ENCODE results near the gene RHEBL1. TPM values are rescaled to one million over a fixed set of nuclear protein-coding genes. Genes with fewer than 3 reads are reported as not detected.

RHEBL1 gene
- total and polyA plus RNA-seq, 2 experiments from 2014 or later = 0.65 to 0.86 TPM

DNA sequence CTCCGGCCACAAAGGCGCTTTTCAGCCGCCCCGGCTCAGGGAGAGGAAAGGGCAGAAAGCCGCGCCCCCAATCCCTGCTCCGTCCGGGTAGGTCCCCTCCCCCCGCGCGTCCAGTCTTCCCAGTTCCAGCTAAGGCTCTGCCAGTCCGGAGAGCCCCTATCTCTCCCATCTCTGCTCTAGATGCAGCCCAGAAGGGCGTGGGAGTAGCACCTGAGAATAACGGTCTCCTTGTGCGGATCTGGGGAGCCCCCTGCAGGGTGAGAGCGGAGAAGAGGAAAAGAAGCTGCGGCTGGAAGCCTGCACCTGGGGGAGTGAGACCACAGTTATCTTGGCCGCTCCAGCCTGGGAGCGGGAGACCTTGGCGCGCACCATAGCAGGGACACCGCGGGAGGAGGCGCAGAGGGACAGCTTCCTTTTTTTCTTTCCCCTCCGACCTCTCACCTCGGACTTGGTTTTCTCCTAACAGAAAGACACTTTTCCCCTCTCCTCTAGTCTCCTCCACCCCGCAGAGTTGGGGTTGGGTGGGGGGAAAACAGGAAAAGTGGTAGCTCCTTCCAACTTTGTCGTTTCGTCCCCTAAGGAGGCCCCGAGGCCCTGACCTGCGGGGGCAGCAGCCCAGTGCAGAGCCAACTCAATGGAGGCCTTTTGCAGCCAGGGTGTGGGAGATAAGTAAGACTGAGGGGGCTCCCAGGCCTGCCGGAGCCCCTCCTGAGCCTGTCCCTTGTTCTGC is 22.5 kb upstream of the RHEBL1 start:
- no peak overlapping the region for H3K9ac ChIP-seq
- H3K27me3 ChIP-seq (replicated peaks; ENCODE audit: insufficient read depth) = peaks cover 19% of the 10 kb centered on the region
- H3K4me1 ChIP-seq (ENCODE audit: insufficient read depth) = peaks cover 14% of the 10 kb centered on the region; the same call in 1 of the 2 replicates
- peak; percentile 75 for DNase-seq
- in situ Hi-C loops (cut with MboI) = loop anchor here (10.0 kb wide), 1 partner anchor 143 kb away; no protein-coding TSS in a partner anchor
- no peak for TF ChIP-seq EZH2 (IDR thresholded peaks at IDR 0.05; ENCODE audit: insufficient read depth, poor library complexity, severe bottlenecking)
- TF ChIP-seq EZH2phosphoT487 (IDR thresholded peaks at IDR 0.05; ENCODE audit: insufficient read depth, low read depth) = no peak
- H3K9me3 ChIP-seq (ENCODE audit: low read depth) = no peaks in the 10 kb centered on the region
- peaks cover 16% of the 10 kb centered on the region; the same call in 1 of the 2 replicates for H3F3A ChIP-seq (ENCODE audit: insufficient read depth)
- H4K20me1 ChIP-seq (ENCODE audit: insufficient read depth) = no peaks in the 10 kb centered on the region
- no peaks in the 10 kb centered on the region for H3K79me2 ChIP-seq (ENCODE audit: insufficient read depth)
- H3K4me3 ChIP-seq = peak overlapping the region; percentile 68
- peak overlapping the region; percentile 87 for H3K4me2 ChIP-seq (ENCODE audit: unreplicated experiment)
- H3K36me3 ChIP-seq (ENCODE audit: low read depth) = no peaks in the 10 kb centered on the region
- WGBS, 2 experiments (ENCODE audit: low coverage in 1 of 2, low lambda C conversion rate in 2 of 2, missing lambda C conversion rate in 2 of 2) = 7 to 10% methylated on average over 29 to 32 of the region's 32 CpGs
- no peak overlapping the region for H3K27ac ChIP-seq
- no peaks in the 10 kb centered on the region for H3K9me2 ChIP-seq (ENCODE audit: insufficient read depth)
- H2AFZ ChIP-seq = peak overlapping the region; percentile 62

GRCh38 chr12:49091836-49092085 is 22.0 kb upstream of the RHEBL1 start:
- Histone ChIP-seq H3F3A (ENCODE audit: insufficient read depth) (peaks cover 16% of the 10 kb centered on the region; the same call in 1 of the 2 replicates), H3K4me2 (ENCODE audit: unreplicated experiment) (peak overlapping the region; percentile 87), H3K36me3 (ENCODE audit: low read depth) (no peaks in the 10 kb centered on the region), H3K9ac (no peak overlapping the region), H3K79me2 (ENCODE audit: insufficient read depth) (no peaks in the 10 kb centered on the region), H3K27ac (no peak overlapping the region), H3K4me1 (ENCODE audit: insufficient read depth) (peaks cover 14% of the 10 kb centered on the region; the same call in 1 of the 2 replicates), H2AFZ (peak overlapping the region; percentile 62), H3K27me3 (replicated peaks; ENCODE audit: insufficient read depth) (peaks cover 19% of the 10 kb centered on the region), H3K9me2 (ENCODE audit: insufficient read depth) (no peaks in the 10 kb centered on the region), H3K9me3 (ENCODE audit: low read depth) (no peaks in the 10 kb centered on the region), H4K20me1 (ENCODE audit: insufficient read depth) (no peaks in the 10 kb centered on the region), H3K4me3 (peak overlapping the region; percentile 68)
- in situ Hi-C loops (cut with MboI) = loop anchor here (10.0 kb wide), 1 partner anchor 143 kb away; no protein-coding TSS in a partner anchor
- WGBS, 2 experiments (ENCODE audit: low coverage in 1 of 2, low lambda C conversion rate in 2 of 2, missing lambda C conversion rate in 2 of 2) = 2% methylated on average over 13 to 14 of the region's 14 CpGs
- DNase-seq = no peak
- no peak for TF ChIP-seq EZH2 (IDR thresholded peaks at IDR 0.05; ENCODE audit: insufficient read depth, poor library complexity, severe bottlenecking)
- no peak for TF ChIP-seq EZH2phosphoT487 (IDR thresholded peaks at IDR 0.05; ENCODE audit: insufficient read depth, low read depth)

DNA sequence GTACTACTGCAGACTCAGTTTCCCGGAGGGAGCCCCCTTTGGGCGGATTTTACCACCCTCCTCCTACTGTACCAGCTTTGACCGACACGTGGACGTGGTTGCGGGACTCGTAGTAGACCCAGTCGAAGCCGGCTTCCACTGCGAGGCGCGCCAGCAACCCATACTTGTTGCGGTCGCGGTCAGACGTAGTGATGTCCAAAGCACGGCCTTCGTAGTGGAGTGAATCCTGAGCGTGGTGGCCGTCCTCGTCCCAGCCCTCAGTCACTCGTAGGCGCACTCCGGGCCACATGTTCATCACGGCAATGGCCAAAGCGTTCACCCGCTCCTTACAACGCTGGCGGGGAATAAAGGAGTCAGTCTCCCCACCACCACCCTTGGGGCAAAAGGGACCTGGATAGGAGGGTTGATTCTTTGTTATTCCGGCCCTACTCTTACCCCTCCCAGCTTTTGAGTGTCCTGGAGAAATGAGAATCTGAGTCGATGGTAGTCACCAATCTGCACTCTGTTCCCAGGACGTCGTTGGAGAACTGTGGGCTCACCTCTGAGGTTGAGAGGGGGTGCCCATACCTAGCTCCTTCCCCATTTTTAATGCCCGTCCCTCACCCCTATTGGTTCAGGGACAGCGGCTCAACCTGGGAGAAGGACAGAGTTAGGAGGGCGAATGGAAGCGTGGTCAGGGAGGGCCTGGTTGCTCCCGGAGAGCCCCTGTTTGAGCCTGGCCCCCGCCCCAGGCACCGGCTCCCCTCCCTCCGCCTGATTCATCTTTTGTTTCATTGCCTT is 21.5 kb upstream of the RHEBL1 start:
- H2AFZ ChIP-seq = peak overlapping the region; percentile 75; the same call in 1 of the 2 replicates

More for the DNA sequence above, 21.5 kb upstream of the RHEBL1 start:
- DNase-seq = peak; percentile 32
- Histone ChIP-seq H3K79me2 (ENCODE audit: insufficient read depth) (no peaks in the 10 kb centered on the region), H3K4me2 (ENCODE audit: unreplicated experiment) (peak overlapping the region; percentile 87), H3K9ac (no peak overlapping the region), H3K4me1 (ENCODE audit: insufficient read depth) (peaks cover 18% of the 10 kb centered on the region; the same call in 1 of the 2 replicates), H4K20me1 (ENCODE audit: insufficient read depth) (no peaks in the 10 kb centered on the region), H3K4me3 (peak overlapping the region; percentile 68), H3K27me3 (replicated peaks; ENCODE audit: insufficient read depth) (peaks cover 19% of the 10 kb centered on the region), H3K36me3 (ENCODE audit: low read depth) (no peaks in the 10 kb centered on the region), H3K9me2 (ENCODE audit: insufficient read depth) (no peaks in the 10 kb centered on the region), H3K27ac (no peak overlapping the region), H3F3A (ENCODE audit: insufficient read depth) (peaks cover 18% of the 10 kb centered on the region), H3K9me3 (ENCODE audit: low read depth) (no peaks in the 10 kb centered on the region)
- WGBS, 2 experiments (ENCODE audit: low coverage in 1 of 2, low lambda C conversion rate in 2 of 2, missing lambda C conversion rate in 2 of 2) = 30% methylated on average over 37 to 41 of the region's 41 CpGs
- TF ChIP-seq EZH2 (IDR thresholded peaks at IDR 0.05; ENCODE audit: insufficient read depth, poor library complexity, severe bottlenecking) (no peak), EZH2phosphoT487 (IDR thresholded peaks at IDR 0.05; ENCODE audit: insufficient read depth, low read depth) (no peak)
- in situ Hi-C loops (cut with MboI) = loop anchor here (10.0 kb wide), 1 partner anchor 144 kb away; no protein-coding TSS in a partner anchor

Measured in GM23248 (cell line).